KMS-11 (cell line): ENCODE results near the gene EPHB1.

Experiments
- H2AFZ ChIP-seq: fragments of 200-600 bp; sonication (generic); 2 replicates; pipeline ENCODE4 v1.6.1; 2016; ENCODE audit warnings: antibody characterized with exemption, mixed run types, low read depth
- H3K27ac ChIP-seq: fragments of 200-600 bp; sonication (generic); 2 replicates; pipeline ENCODE4 v1.6.1; 2016; ENCODE audit warnings: mild to moderate bottlenecking, mixed run types
- H3K27me3 ChIP-seq: fragments of 200-600 bp; sonication (generic); 2 replicates; pipeline ENCODE4 v1.6.1; 2017; ENCODE audit warnings: mild to moderate bottlenecking, low read depth, mixed run types, moderate library complexity; ENCODE audit not compliant: insufficient read depth
- H3K36me3 ChIP-seq: fragments of 200-600 bp; sonication (generic); 2 replicates; pipeline ENCODE4 v1.6.1; 2017; ENCODE audit warnings: mild to moderate bottlenecking, mixed run types; ENCODE audit not compliant: insufficient read depth
- H3K4me1 ChIP-seq: fragments of 200-600 bp; sonication (generic); 2 replicates; pipeline ENCODE4 v1.6.1; 2016; ENCODE audit warnings: mild to moderate bottlenecking, low read depth, mixed run types; ENCODE audit not compliant: poor library complexity, severe bottlenecking
- H3K4me2 ChIP-seq: fragments of 200-600 bp; sonication (generic); 2 replicates; pipeline ENCODE4 v1.7.0; 2016; ENCODE audit warnings: mild to moderate bottlenecking, mixed run types
- H3K4me3 ChIP-seq: fragments of 200-600 bp; sonication (generic); IDR thresholded peaks from 2 replicates; pipeline ENCODE4 v1.6.1; 2017; ENCODE audit warnings: low read depth, low read length, mixed read lengths; ENCODE audit not compliant: insufficient read depth
- H3K79me2 ChIP-seq: fragments of 200-600 bp; sonication (generic); 2 replicates; pipeline ENCODE4 v1.6.1; 2016; ENCODE audit warnings: low read depth, mixed run types; ENCODE audit not compliant: insufficient read depth
- H3K9ac ChIP-seq: fragments of 200-600 bp; sonication (generic); 2 replicates; pipeline ENCODE4 v1.6.1; 2016; ENCODE audit warnings: mild to moderate bottlenecking, mixed run types
- H4K20me1 ChIP-seq: fragments of 200-600 bp; sonication (generic); 2 replicates; pipeline ENCODE4 v1.6.1; 2016; ENCODE audit warnings: mild to moderate bottlenecking, mixed run types; ENCODE audit not compliant: insufficient read depth
- TF ChIP-seq, protein P1 (sequence below): fragments of 200-600 bp; sonication (generic); conservative IDR thresholded peaks from 2 replicates; pipeline ENCODE4 v1.6.1; 2017; ENCODE audit warnings: low read depth, mild to moderate bottlenecking, antibody characterized with exemption, low read length, moderate library complexity, mixed read lengths

Gene EPHB1

DNA sequence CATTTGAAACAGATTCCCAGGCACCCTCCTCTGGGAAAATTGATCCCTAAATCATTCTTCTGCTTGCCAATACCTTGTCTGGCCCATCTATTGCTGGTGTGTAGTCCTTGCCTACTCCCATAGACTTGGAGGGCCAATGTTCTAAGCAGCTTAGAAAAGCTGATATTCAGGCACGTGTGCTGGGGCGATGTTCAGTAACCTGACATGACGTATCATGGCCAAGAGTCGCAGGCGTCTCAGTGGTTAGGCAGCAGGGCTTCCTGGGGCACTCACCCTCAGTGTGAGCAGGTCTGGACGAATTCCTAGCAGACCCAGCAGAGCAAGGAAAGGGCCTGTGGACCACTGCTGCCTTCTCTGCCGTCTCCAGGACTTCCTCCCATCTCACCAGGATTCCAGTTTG lies 21.6 kb downstream of the EPHB1 start:
- H3K4me2 ChIP-seq, result peak overlapping the region; percentile 37
- peak overlapping the region; percentile 7; the same call in 1 of the 2 replicates for H3K9ac ChIP-seq
- TF ChIP-seq, protein P1, sequence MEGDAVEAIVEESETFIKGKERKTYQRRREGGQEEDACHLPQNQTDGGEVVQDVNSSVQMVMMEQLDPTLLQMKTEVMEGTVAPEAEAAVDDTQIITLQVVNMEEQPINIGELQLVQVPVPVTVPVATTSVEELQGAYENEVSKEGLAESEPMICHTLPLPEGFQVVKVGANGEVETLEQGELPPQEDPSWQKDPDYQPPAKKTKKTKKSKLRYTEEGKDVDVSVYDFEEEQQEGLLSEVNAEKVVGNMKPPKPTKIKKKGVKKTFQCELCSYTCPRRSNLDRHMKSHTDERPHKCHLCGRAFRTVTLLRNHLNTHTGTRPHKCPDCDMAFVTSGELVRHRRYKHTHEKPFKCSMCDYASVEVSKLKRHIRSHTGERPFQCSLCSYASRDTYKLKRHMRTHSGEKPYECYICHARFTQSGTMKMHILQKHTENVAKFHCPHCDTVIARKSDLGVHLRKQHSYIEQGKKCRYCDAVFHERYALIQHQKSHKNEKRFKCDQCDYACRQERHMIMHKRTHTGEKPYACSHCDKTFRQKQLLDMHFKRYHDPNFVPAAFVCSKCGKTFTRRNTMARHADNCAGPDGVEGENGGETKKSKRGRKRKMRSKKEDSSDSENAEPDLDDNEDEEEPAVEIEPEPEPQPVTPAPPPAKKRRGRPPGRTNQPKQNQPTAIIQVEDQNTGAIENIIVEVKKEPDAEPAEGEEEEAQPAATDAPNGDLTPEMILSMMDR, result no peak
- H4K20me1 ChIP-seq, result no peaks in the 10 kb centered on the region
- H3K4me1 ChIP-seq, result peaks cover 27% of the 10 kb centered on the region
- H3K27me3 ChIP-seq, result no peaks in the 10 kb centered on the region
- H2AFZ ChIP-seq, result no peak overlapping the region
- H3K36me3 ChIP-seq, result no peaks in the 10 kb centered on the region
- H3K79me2 ChIP-seq, result no peaks in the 10 kb centered on the region
- H3K4me3 ChIP-seq, result no peak overlapping the region
- peak overlapping the region; percentile 33; the same call in 1 of the 2 replicates for H3K27ac ChIP-seq

DNA sequence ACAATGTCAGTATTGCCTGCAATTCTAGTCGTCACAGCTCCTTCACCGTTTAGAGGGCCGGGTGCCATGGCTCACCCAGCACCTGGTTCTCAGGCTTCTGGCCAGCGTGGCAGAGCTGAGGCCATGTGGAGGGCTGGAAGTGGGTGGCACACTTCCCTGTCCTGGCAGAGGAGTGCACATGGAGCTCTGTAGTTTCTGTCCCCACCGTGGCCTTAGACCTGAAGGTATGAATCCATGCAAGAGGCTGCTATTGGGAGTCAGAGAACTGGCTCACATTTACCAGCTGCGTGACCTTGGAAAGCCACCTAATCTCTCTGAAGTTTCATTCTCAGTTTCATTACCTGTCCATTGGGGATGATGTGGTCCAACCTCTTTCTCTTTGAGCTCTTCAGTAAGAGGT lies 22.2 kb downstream of the EPHB1 start:
- Histone ChIP-seq H3K36me3 (no peaks in the 10 kb centered on the region), H3K27me3 (no peaks in the 10 kb centered on the region), H3K79me2 (no peaks in the 10 kb centered on the region), H3K9ac (peak overlapping the region; percentile 7; the same call in 1 of the 2 replicates), H2AFZ (no peak overlapping the region; the same call in 1 of the 2 replicates), H4K20me1 (no peaks in the 10 kb centered on the region), H3K4me1 (peaks cover 27% of the 10 kb centered on the region), H3K4me2 (peak overlapping the region; percentile 37), H3K4me3 (no peak overlapping the region), H3K27ac (peak overlapping the region; percentile 33; the same call in 1 of the 2 replicates)
- TF ChIP-seq, protein P1, result no peak

DNA sequence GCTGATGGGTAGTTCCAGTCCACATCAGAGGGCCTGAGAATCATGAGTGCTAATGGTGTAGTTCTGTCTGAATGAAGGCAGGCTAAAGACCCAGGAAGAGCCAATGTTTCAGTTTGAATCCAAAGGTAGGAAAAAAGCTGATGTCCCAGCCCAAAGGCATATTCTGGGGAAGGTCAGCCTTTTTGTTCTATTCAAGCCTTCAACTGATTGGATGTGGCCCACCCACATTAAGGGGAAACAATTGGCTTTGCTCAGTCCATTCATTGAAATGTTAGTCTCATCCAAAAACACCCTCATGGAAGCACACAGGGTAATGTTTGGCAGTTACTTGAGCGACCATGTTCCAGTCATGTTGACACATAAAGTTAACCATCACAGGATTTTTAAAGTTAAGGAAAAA lies 25.9 kb downstream of the EPHB1 start:
- Histone ChIP-seq H2AFZ (no peak overlapping the region), H3K4me3 (no peak overlapping the region), H3K4me2 (no peak overlapping the region), H3K79me2 (no peaks in the 10 kb centered on the region), H3K27ac (no peak overlapping the region), H3K27me3 (no peaks in the 10 kb centered on the region), H3K9ac (no peak overlapping the region), H3K4me1 (peaks cover 22% of the 10 kb centered on the region), H4K20me1 (no peaks in the 10 kb centered on the region), H3K36me3 (no peaks in the 10 kb centered on the region)
- TF ChIP-seq, protein P1, result no peak

DNA sequence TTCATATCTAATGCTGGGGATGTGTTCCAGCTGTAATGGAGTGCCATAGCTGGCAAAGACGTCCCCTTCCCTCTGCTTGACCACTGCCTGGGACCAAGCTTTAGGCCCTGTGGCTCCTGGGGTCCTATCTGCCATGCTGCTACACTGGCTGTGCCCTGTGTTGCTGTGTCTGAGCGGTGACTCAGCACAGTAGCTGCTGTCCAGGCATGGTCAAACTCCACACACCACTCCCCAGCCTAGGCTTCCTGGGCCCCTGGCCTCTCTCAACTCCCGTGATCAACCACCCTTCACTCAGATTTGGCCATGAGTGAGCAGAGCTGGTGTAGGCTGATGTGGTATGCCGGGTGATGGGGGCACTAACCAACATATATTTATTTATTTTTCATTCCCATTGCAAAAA lies 27.0 kb downstream of the EPHB1 start:
- no peak overlapping the region for H3K9ac ChIP-seq
- H3K27ac ChIP-seq, result no peak overlapping the region
- H3K4me2 ChIP-seq, result no peak overlapping the region
- peaks cover 12% of the 10 kb centered on the region for H3K4me1 ChIP-seq
- no peaks in the 10 kb centered on the region for H3K79me2 ChIP-seq
- H2AFZ ChIP-seq, result no peak overlapping the region
- TF ChIP-seq, protein P1, result no peak
- no peaks in the 10 kb centered on the region for H3K36me3 ChIP-seq
- H3K27me3 ChIP-seq, result no peaks in the 10 kb centered on the region
- H4K20me1 ChIP-seq, result no peaks in the 10 kb centered on the region
- no peak overlapping the region for H3K4me3 ChIP-seq
